ENCODE results near the gene FLT4.

Gene FLT4

DNA sequence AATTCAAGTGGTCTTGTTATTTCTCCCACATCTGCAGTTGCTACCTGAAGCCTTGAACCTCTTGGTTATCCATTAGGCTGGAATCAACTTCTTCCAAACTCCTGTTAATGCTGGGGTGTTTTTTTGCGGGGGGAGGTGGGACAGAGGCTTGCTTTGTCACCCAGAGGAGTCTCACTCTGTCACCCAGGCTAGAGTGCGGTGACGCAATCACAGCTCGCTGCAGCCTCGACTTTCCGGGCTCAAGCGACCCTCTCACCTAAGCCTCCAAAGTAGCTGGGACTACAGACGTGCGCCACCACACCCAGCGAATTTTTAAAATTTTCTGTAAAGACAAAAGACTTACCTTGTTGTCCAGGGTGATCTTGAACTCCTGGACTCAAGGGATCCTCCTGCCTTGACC, 62.5 kb downstream of the FLT4 start:
- no peak for DNase-seq

GRCh38 chr5:180586204-180586603, 63.2 kb downstream of the FLT4 start:
- DNase-seq = no peak

DNA sequence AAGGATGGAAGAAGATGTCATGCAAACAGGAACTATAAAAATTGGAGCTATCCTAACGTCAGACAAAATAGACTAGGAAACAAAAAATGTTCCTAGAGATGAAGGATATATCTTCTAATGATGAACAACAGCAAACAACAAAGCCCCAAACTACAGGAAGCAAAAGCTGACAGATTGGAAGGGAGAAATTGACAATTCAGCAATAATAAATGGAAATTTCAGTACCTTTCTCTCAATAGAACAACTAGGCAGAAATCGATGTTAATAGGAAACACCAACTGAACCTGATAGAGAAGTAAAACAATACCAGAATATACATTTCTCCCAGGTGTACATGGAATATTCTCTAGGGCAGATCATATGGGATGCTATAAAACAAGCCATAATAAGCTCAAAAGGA, 65.7 kb downstream of the FLT4 start:
- no peak for DNase-seq

- no peak for DNase-seq
Measured at GRCh38 chr5:180580681-180581080, 68.7 kb downstream of the FLT4 start.

- no peak for DNase-seq
Measured at GRCh38 chr5:180575571-180575970, 73.8 kb downstream of the FLT4 start.

- no peak for DNase-seq
Measured at GRCh38 chr5:180568914-180569313, 80.5 kb downstream of the FLT4 start.

GRCh38 chr5:180563994-180564393, 85.4 kb downstream of the FLT4 start:
- DNase-seq = no peak

GRCh38 chr5:180558232-180558631, 91.2 kb downstream of the FLT4 start:
- DNase-seq = no peak

- DNase-seq = no peak
Measured at GRCh38 chr5:180557217-180557809, 92.1 kb downstream of the FLT4 start.

DNA sequence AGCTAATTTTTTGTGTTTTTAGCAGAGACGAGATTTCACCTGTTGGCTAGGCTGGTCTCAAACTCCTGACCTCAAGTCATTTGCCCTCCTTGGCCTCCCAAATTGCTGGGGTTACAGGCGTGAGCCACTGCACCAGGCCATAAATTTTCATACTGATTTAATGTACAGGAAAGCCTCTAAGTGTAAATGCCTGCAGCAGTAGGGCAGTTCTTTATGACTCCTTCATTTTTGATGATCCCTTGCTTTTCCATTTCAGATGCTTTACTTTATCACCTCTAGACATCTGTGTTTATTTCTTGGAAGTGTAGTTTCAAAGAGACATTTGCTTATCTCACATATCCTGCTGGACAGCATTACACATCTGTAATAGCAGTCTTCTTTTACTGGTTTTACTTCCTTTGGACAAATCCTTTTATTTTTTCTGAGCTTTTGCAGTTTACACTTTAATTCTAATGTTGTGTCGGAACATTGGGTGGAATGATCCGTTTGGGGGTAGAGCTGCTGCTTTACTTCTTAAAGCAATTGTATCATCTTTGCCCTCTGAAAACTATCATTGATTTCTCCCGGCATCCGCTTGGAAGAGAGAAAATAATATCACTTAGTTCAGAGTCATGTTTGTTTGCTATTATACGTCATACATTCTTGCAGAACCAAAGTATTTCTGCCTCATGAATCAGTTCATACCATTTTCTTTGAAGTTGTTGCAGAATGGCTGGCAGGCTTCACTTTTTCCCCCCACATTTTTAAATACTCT, 94.1 kb downstream of the FLT4 start:
- no peak for DNase-seq

DNA sequence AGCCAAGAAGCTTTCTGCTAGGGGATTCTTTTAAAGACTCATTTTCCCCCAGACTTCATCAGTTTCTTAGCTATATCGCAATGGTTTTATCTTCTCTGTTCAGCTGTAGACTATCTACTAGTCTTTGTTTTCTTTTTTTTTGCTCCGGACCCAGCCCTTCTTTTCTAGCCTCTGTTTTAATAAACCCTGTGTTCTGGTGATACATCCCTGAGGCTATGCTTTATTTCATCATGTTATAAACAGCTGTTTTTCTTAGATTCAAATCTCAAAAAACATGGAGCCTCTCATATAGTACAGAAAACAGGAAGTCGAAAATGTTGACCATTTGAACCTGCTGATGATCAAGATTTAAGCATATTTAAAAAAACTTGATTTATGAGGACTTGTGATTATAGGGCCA, 95.9 kb downstream of the FLT4 start:
- no peak for DNase-seq

Data from islet precursor cell (in vitro differentiated cells).